ENCODE measurements around the gene TCFL5. TPM values are rescaled to one million over a fixed set of nuclear protein-coding genes. Genes with fewer than 3 reads are reported as not detected.

The TCFL5 gene
- total RNA-seq, 1 experiment from 2014 or later = 20.4 TPM

GRCh38 chr20:62804627-62805154, 56.9 kb downstream of the TCFL5 start, which contains the start of gene OGFR (continued):
- TF ChIP-seq ARID4B (CRISPR knock-in tag; IDR thresholded peaks at IDR 0.05; ENCODE audit: borderline replicate concordance) = no peak

GRCh38 chr20:62804021-62804626, 57.5 kb downstream of the TCFL5 start:
- CTCF ChIA-PET = interaction anchor here (1.1 to 2.2 kb wide), 6 partner anchors 10 to 187 kb away, joined by 3 to 12 read pairs (median 5); partner anchors contain the start of gene TCFL5
- Mint-ChIP-seq H3K4me1 (peaks cover 11% of the 10 kb centered on the region), H3K27ac (0 out of 2 replicates have a peak overlapping the region, but pooled peaks have one; percentile 45)

More at GRCh38 chr20:62804021-62804626, 57.5 kb downstream of the TCFL5 start:
- no peak for DNase-seq (ENCODE audit: low spot score)
- TF ChIP-seq ZSCAN18 (CRISPR knock-in tag; IDR thresholded peaks at IDR 0.05) (no peak), ELF4 (CRISPR knock-in tag; IDR thresholded peaks at IDR 0.05; ENCODE audit: low read depth) (no peak), ZNF671 (CRISPR knock-in tag; IDR thresholded peaks at IDR 0.05) (no peak), ARID4B (CRISPR knock-in tag; IDR thresholded peaks at IDR 0.05; ENCODE audit: borderline replicate concordance) (no peak), ZNF232 (CRISPR knock-in tag; IDR thresholded peaks at IDR 0.05) (no peak), ESRRA (CRISPR knock-in tag; IDR thresholded peaks at IDR 0.05; ENCODE audit: borderline replicate concordance) (no peak), CREM (CRISPR knock-in tag; IDR thresholded peaks at IDR 0.05) (no peak), ATF2 (CRISPR knock-in tag; IDR thresholded peaks at IDR 0.05; ENCODE audit: borderline replicate concordance, low read depth) (no peak), TP53 (CRISPR knock-in tag; IDR thresholded peaks at IDR 0.05) (no peak), MLX (CRISPR knock-in tag; IDR thresholded peaks at IDR 0.05) (no peak)
- peaks cover 19% of the 10 kb centered on the region for H3K36me3 Mint-ChIP-seq
- peaks cover 7% of the 10 kb centered on the region; the same call in 1 of the 2 replicates for H3K27me3 Mint-ChIP-seq (ENCODE audit: low read depth)
- ATAC-seq = no peak
- POLR2A ChIA-PET = no interaction called here
- H3K9me3 Mint-ChIP-seq = no peaks in the 10 kb centered on the region
- H3K4me3 Mint-ChIP-seq = peak overlapping the region; percentile 77

Measured in WTC11 (cell line).